ENCODE measurements around the gene TIMP2.

DNA sequence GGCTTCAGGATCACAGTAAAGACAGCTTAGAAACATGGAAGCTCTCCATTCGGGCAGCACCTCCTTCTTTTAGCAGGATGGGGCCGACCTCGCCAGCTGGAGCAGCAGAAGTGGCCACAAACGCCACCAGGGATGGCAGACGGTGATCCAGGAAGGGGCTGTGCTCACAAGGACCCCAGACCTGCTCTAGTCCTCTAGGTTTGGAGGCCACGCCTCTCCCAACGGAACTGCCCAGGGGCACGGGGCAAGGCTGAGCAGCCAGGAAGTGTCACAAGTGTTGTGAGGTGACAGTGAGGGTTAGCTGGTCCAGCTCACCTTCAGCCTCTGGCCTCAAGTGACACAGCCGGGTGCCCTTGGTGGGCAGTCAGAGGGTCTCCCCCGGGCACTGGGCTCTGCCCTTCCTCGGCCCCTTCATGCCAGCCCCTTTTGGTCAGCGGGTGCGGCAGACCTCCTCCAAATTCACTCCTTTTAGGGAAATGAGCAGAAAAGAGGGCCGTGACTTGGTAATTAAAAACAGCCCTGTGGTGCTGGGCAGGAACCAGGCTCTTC lies 42.6 kb downstream of the TIMP2 start:
- TF ChIP-seq YY1 (IDR thresholded peaks at IDR 0.05; ENCODE audit: insufficient read depth, insufficient read length): no peak
- no peak for TF ChIP-seq ZNF274 (IDR thresholded peaks at IDR 0.05; ENCODE audit: low read depth, low read length)

Data from NT2/D1 (cell line).